ENCODE data around the gene PTPRA. TPM values are rescaled to one million over a fixed set of nuclear protein-coding genes. Genes with fewer than 3 reads are reported as not detected.

The PTPRA gene
- total and polyA plus RNA-seq, 2 donors (not counting 3 experiments of a cell fraction or from before 2014, with no cell fraction given), result 43.2 to 53.4 TPM

DNA sequence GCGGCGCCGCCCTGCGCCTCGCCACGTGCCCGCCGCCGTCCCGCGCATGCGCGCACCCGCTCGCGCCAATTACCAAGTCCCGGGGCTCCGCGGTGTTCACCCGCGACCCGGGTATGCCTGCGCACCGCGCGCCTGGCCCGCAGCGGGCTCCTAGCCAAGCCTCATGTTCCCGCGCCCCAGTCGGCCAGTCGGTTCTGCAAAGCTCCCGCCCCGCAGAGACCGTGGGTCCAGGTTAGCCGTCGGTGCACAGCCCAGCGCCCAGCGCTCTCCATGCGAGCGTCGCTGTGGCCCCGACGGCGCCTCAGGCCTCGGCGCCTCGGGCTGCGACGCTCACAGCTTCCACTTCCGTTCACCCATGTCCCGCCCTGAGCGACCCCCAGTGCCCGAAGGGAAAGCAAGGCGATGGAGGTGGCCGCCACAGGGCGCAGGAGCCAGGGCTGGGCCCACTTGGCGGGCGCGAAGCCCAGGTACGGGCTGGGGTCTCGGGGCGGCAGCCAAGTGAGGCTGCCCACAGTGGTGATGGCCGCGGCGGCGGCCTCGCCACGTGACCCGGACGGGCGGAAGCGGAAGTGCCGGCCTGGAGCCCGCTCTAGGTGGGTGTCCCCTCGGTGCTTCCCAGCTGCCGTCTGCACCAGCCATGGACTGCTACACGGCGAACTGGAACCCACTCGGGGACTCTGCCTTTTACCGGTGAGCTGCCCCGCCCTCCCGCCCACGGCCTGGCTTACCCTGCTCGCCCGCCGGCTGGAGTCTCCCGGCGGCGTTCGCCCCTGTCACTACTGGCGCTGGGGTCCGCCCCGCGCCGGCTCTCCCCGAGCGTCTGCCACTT is 32.9 kb upstream of the PTPRA start, which contains the start of the genes PCED1A and VPS16:
PCED1A (minus strand) TSS at position 518 of the 829 bp plus-strand sequence. CDS start 743 bp downstream, outside the sequence.
VPS16 (plus strand) TSS at position 608 of the 829 bp plus-strand sequence; CDS start at position 638, 30 bp downstream.
- BruUV-seq (replicated peaks), result no TSS peak

More for the DNA sequence above, 32.9 kb upstream of the PTPRA start, which contains the start of the genes PCED1A and VPS16:
- CTCF ChIA-PET, result interaction anchor here (1.2 to 2.4 kb wide), 3 partner anchors 11 to 88 kb away, joined by 3 to 15 read pairs (median 4); no protein-coding TSS in a partner anchor
- H4K20me1 ChIP-seq (replicated peaks; ENCODE audit: control insufficient read depth, extremely low read depth, insufficient read depth, low read length), result no peaks in the 10 kb centered on the region
- peak within 1 kb of the TSS; percentile 65 for H3K27ac ChIP-seq (ENCODE audit: insufficient read depth, low read depth, low read length)
- H3K4me3 ChIP-seq (replicated peaks in 1 of 3; ENCODE audit: insufficient read depth in 1 of 3, low read depth in 1 of 3, low read length in 3 of 3), result peak within 1 kb of the TSS; percentile 80 to 92 (median 81)
- H2AFZ ChIP-seq (ENCODE audit: low read depth, low read length), result peak within 1 kb of the TSS; percentile 97
- peak; percentile 79 for DNase-seq (ENCODE audit: low read depth, low spot score)
- H3K9ac ChIP-seq (replicated peaks; ENCODE audit: extremely low read depth, insufficient read depth, low read length), result peak within 1 kb of the TSS; percentile 56
- peaks cover 0 to 2% of the 10 kb centered on the region in 2 experiments for H3K36me3 ChIP-seq (ENCODE audit: control insufficient read depth in 2 of 2, extremely low read depth in 1 of 2, insufficient read depth in 2 of 2, low read length in 2 of 2)
- POLR2A ChIA-PET, result no interaction called here
- H3K4me2 ChIP-seq (ENCODE audit: insufficient read depth, low read length), result peak within 1 kb of the TSS; percentile 94
- H3K79me2 ChIP-seq (ENCODE audit: control insufficient read depth, insufficient read depth, low read length), result peaks cover 3% of the 10 kb centered on the region
- H3K27me3 ChIP-seq (ENCODE audit: control insufficient read depth in 2 of 2, insufficient read depth in 2 of 2, low read length in 2 of 2), result no peaks in the 10 kb centered on the region
- peak; percentile 79 for FAIRE-seq
- no peak for TF ChIP-seq EZH2 (IDR thresholded peaks at IDR 0.05; ENCODE audit: borderline replicate concordance, low read depth, low read length, severe bottlenecking)
- TF ChIP-seq JUN (IDR thresholded peaks at IDR 0.05; ENCODE audit: borderline replicate concordance, insufficient read depth, insufficient read length, low read depth), result no peak
- no peak for TF ChIP-seq FOS (IDR thresholded peaks at IDR 0.05; ENCODE audit: borderline replicate concordance, insufficient read depth, low read length)
- no peak for TF ChIP-seq POLR2AphosphoS5 (IDR thresholded peaks at IDR 0.05; ENCODE audit: insufficient read depth, low read depth, low read length)
- TF ChIP-seq, protein P1, sequence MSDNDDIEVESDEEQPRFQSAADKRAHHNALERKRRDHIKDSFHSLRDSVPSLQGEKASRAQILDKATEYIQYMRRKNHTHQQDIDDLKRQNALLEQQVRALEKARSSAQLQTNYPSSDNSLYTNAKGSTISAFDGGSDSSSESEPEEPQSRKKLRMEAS (IDR thresholded peaks at IDR 0.05; ENCODE audit: insufficient read depth, insufficient read length), result peak; percentile 90
- TF ChIP-seq MYC (IDR thresholded peaks at IDR 0.05; ENCODE audit: low read depth, low read length), result peak; percentile 48
- TF ChIP-seq POLR2A (IDR thresholded peaks at IDR 0.05; ENCODE audit: low read depth, low read length), result peak; percentile 42
- peaks cover 4% of the 10 kb centered on the region for H3K4me1 ChIP-seq (ENCODE audit: control insufficient read depth, extremely low read depth, insufficient read depth, low read length)
- no peaks in the 10 kb centered on the region for H3K9me1 ChIP-seq (replicated peaks; ENCODE audit: control insufficient read depth, extremely low read depth, insufficient read depth, low read length)
- intact Hi-C loops (cut with micrococcal nuclease), result loop anchor here (2.0 kb wide), 1 partner anchor 32 kb away; the partner anchor contains the start of gene PTPRA
- dilution Hi-C loops (cut with MboI; ENCODE audit: extremely low pct_ligation_motif_present, low sequenced_read_pairs), result no loop called here
- H3K9me3 ChIP-seq (replicated peaks; ENCODE audit: control insufficient read depth, insufficient read depth, low read length), result no peaks in the 10 kb centered on the region

Measured in endothelial cell of umbilical vein (primary cell).